Activated CD8-positive, alpha-beta memory T cell treated with anti-CD3 and anti-CD28 coated beads, Interleukin-2, amount 10 ng/mL, durations not matched to agents 7 days and 5 days (primary cell): ENCODE results near the gene MTHFD1L. TPM values are rescaled to one million over a fixed set of nuclear protein-coding genes. Genes with fewer than 3 reads are reported as not detected.

Source experiments
- ATAC-seq: fragments of 150-1000 bp; cut with Tn5 transposase; one replicate; pipeline ENCODE4 v1.10.0; 2021; ENCODE audit warnings: moderate library complexity
- CTCF ChIA-PET: fragments of 350-600 bp; sonication (Branson Sonifier 250); formaldehyde crosslinking; loops from one replicate; lab custom pipeline; 2021; ENCODE audit warnings: antibody characterized with exemption; lab: Charles Lee
- DNase-seq: peaks from one replicate; pipeline ENCODE4 v3.0.0-alpha.2; 2020
- H3K27ac Mint-ChIP-seq: one replicate; pipeline ENCODE4 v1.8.0; 2021; ENCODE audit warnings: mild to moderate bottlenecking, mixed read lengths
- H3K27me3 Mint-ChIP-seq: one replicate; pipeline ENCODE4 v1.8.0; 2021; ENCODE audit warnings: mixed read lengths
- H3K36me3 Mint-ChIP-seq: one replicate; pipeline ENCODE4 v1.8.0; 2021; ENCODE audit warnings: mild to moderate bottlenecking, mixed read lengths
- H3K4me1 Mint-ChIP-seq: one replicate; pipeline ENCODE4 v1.8.0; 2021; ENCODE audit warnings: mixed read lengths
- H3K4me3 Mint-ChIP-seq: one replicate; pipeline ENCODE4 v1.8.0; 2021; ENCODE audit warnings: mild to moderate bottlenecking, moderate library complexity, mixed read lengths
- H3K9me3 Mint-ChIP-seq: one replicate; pipeline ENCODE4 v1.8.0; 2022; ENCODE audit warnings: low read depth, mixed read lengths
- total RNA-seq, 2 experiments: library from RNA; stranded (reverse); gene quantifications; one replicate each; pipeline ENCODE4 v1.2.3, GENCODE V29; 2021

MTHFD1L gene
- total RNA-seq, 2 experiments from 2014 or later, result 54.1 to 82.8 TPM

DNA sequence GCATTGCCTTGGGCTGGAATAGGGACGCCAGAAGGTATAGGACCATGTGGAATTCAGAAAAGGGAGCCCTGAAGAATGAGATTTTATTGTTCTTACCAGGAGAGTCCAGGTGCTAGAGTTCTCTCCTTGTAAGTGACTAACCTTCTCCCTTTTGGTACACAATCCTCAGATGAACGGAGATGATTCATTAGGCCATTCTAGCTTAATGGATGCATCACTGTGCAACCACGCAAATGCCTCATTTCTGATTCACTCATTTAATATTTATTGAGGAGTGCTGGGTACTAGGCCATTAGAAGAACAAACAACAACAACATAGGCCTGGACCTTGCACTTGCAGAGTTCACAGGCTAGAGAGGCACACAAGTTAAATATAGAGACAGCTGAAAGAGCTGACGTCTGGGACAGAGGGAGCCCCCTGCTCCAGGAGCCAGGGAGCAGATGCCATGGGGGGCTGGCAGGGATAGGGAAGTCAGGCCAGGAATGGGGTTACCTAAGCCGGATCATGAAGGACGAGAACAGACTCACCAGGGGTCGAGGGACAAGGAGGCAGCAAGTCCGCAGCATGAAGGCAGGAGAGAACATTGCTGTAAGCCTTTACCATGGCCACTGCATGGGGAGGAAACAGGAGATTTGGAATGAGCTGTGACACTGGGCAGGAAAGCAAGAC is 194.7 kb downstream of the MTHFD1L start:
- peaks cover 5% of the 10 kb centered on the region for H3K36me3 Mint-ChIP-seq
- ATAC-seq, result no peak
- H3K9me3 Mint-ChIP-seq, result no peaks in the 10 kb centered on the region

DNA sequence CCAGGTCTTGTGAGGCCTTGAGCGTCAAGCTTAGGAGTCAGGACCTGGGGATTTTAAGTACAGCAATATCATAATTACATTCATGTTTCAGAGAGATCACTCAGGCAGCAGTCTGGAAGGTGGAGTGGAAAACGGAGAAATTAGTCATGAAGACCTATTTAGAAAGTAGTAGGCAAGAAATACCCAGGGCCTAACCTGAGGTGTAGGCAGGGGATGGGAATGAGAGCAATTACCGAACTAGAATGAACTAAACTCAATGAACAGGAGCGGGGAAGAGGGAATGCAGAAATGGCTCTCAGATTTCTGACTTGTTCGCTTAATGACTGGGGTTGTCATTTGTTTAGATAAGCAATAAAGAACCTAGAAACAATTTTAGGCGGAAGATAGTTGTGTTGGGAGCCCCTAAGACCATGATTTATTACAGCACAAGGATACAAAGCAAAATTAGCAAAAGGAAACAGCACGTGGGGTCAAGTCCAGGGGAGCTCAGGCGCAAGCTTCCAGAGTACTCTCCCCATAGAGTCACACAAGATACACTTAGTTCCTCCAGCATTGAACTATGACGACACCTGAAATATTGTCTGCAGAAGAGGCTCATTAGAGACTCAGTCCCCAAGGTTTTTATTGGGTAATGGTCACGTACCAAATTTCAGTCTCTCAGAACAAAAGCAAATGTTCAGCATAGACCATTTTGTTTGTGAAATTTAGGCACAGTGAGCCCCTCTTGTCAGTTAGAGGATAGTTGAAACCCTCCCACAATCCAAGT is 195.4 kb downstream of the MTHFD1L start:
- no peak for ATAC-seq
- no peak overlapping the region for H3K4me3 Mint-ChIP-seq
- H3K36me3 Mint-ChIP-seq, result peaks cover 5% of the 10 kb centered on the region
- H3K9me3 Mint-ChIP-seq, result no peaks in the 10 kb centered on the region
- H3K27me3 Mint-ChIP-seq, result no peaks in the 10 kb centered on the region
- no peak for DNase-seq
- no peak overlapping the region for H3K27ac Mint-ChIP-seq
- H3K4me1 Mint-ChIP-seq, result no peaks in the 10 kb centered on the region
- CTCF ChIA-PET, result interaction anchor here (1.0 kb wide), 1 partner anchor 311 kb away, joined by 3 read pairs; no protein-coding TSS in a partner anchor

More for the DNA sequence above, 194.7 kb downstream of the MTHFD1L start:
- no peak overlapping the region for H3K4me3 Mint-ChIP-seq
- DNase-seq, result no peak
- H3K4me1 Mint-ChIP-seq, result no peaks in the 10 kb centered on the region
- H3K27ac Mint-ChIP-seq, result no peak overlapping the region
- H3K27me3 Mint-ChIP-seq, result no peaks in the 10 kb centered on the region
- CTCF ChIA-PET, result interaction anchor here (1.0 to 1.6 kb wide), 2 partner anchors 20 to 312 kb away, joined by 3 read pairs; no protein-coding TSS in a partner anchor

DNA sequence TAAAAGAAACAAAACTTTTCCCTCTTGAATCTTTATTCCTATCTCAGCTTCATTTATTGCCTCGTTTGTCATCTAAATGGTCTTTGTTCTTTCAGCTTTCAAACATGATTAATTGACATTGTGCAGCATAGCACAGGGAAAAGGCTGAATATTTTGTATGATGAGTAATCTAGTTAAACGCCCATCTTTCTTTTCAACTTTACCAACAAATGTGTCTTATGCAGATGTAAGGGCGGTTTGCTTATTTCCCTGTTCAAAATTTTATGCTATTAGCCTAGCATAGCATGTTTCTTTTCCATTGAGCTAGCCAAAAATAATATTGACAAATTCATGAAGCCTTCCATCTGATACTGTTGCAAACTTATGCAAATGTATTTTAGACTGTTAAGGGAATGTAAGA is 197.8 kb downstream of the MTHFD1L start:
- H3K27ac Mint-ChIP-seq, result no peak overlapping the region
- CTCF ChIA-PET, result no interaction called here
- no peaks in the 10 kb centered on the region for H3K9me3 Mint-ChIP-seq
- H3K27me3 Mint-ChIP-seq, result no peaks in the 10 kb centered on the region
- DNase-seq, result no peak
- no peak for ATAC-seq
- H3K4me1 Mint-ChIP-seq, result no peaks in the 10 kb centered on the region
- H3K4me3 Mint-ChIP-seq, result no peak overlapping the region
- H3K36me3 Mint-ChIP-seq, result peaks cover 8% of the 10 kb centered on the region

DNA sequence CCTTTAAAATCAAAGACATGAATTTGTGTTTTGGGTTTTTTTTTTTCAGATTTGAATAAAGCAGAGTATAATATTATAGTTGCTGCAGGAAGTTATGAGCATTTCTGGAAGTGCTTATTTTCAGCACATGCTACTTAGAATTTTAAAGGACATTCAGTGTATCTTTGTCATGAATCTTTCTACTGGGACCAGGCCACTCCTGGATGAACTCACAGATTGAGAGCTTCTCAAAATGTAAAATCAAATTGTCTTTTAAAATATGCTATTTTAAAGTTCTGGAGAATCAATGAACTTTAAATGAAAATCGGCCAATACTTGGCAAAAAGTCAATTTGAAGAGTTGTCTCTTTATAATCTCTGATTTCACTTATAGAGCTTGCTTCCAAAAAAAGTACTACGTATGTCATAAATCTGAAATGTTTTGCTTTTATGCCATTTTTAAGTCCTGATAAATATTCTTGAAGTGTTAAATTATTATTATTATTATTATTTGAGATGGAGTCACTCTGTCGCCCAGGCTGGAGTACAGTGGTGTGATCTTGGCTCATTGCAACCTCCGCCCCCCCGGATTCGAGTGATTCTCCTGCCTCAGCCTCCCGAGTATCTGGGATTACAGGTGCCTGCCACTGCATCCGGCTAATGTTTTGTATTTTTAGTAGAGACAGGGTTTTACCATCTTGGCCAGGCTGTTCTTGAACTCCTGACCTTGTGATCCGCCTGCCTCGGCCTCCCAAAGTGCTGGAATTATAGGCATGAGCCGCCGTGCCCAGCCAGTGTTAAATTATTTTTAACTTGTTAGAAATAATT is 198.5 kb downstream of the MTHFD1L start:
- H3K36me3 Mint-ChIP-seq, result peaks cover 8% of the 10 kb centered on the region
- DNase-seq, result no peak
- H3K4me3 Mint-ChIP-seq, result no peak overlapping the region

DNA sequence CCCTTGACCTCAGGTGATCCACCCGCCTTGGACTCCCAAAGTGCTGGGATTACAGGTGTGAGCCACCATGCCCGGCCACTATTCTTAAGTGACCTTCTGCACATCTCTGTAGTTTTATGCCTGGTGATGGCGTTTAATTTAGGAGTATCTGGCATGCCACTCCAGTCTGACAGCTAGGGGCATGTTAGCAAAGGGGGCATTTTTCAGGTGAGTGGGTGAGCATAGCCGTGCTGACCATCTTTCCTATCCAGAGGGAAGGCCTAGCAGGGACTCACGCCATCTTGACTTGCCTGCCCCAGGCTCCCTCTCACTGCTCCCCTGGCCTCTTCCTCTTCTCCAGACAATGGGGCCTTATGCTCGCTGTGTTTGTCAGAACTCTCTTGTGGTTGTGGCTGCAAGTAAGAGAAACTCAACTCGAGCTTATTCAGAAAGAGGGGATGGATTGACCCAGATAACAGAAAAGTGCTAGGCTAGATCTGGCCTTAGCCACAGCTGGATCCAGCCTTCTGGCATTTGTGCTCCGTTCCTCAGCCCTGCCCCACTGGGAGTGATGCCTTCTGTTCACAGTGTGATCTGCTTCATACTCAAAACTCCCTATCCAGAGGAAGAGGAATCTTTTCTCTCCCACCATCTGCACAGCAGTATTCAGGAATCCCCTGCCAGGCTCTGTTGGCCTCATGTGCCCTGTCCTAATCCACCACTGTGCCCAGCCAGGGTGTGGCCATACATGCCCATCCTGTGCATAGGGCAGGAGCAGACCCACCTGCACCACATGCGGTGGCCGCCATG is 199.7 kb downstream of the MTHFD1L start:
- Mint-ChIP-seq H3K36me3 (peaks cover 18% of the 10 kb centered on the region), H3K27ac (no peak overlapping the region), H3K4me3 (no peak overlapping the region), H3K4me1 (no peaks in the 10 kb centered on the region), H3K9me3 (no peaks in the 10 kb centered on the region), H3K27me3 (no peaks in the 10 kb centered on the region)
- no peak for DNase-seq
- ATAC-seq, result no peak
- CTCF ChIA-PET, result interaction anchor here (0.7 kb wide), 1 partner anchor 173 kb away, joined by 4 read pairs; no protein-coding TSS in a partner anchor

More for the DNA sequence above, 198.5 kb downstream of the MTHFD1L start:
- H3K9me3 Mint-ChIP-seq, result no peaks in the 10 kb centered on the region
- H3K27ac Mint-ChIP-seq, result no peak overlapping the region
- no peak for ATAC-seq
- no peaks in the 10 kb centered on the region for H3K4me1 Mint-ChIP-seq
- no peaks in the 10 kb centered on the region for H3K27me3 Mint-ChIP-seq
- CTCF ChIA-PET, result interaction anchor here (0.7 kb wide), 1 partner anchor 172 kb away, joined by 4 read pairs; no protein-coding TSS in a partner anchor

DNA sequence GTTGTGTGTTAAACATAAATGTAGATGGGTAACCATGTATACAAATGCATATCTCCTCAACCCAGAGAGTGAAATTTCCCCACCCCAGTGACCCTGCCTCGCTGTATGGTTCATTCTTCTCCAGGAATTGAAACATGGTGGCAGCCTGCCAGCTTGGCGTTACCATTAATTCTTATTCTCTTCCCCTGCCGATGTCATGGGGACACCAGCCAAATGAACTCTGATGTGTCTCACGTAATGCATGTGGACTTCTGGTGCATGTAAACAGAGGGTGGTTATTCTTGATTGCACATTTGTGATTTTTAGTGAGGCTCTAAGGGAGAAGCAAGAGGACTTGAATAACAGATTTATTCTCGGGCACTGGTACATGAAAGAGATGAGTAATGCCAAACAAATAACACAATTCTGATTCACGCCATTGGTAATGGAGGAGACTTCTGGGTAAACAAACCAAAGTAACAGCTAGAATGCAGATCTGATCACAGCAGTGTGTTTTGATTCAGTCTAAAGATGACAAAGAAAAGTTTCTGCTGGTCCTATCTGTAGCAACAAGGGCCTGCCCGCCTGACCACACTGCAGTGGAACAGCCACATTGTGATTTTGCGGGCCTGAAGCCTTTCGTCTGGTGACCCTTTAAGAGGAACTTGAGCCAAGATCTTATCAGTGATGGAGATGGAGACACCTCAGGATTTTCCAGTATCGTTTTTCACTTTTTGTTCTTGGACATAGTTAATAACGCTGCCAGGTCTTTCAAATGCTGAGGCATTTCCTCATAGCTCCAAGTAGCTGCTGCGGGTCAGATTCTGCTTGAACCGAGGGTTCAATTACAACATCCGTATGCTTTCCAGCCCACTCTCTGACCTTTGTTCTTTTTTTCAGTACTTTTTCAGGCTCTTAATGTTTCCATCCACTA is 202.4 kb downstream of the MTHFD1L start:
- Mint-ChIP-seq H3K27ac (no peak overlapping the region), H3K27me3 (no peaks in the 10 kb centered on the region), H3K4me1 (no peaks in the 10 kb centered on the region), H3K4me3 (no peak overlapping the region), H3K9me3 (no peaks in the 10 kb centered on the region), H3K36me3 (peaks cover 25% of the 10 kb centered on the region)
- no peak for ATAC-seq
- DNase-seq, result no peak
- CTCF ChIA-PET, result no interaction called here

DNA sequence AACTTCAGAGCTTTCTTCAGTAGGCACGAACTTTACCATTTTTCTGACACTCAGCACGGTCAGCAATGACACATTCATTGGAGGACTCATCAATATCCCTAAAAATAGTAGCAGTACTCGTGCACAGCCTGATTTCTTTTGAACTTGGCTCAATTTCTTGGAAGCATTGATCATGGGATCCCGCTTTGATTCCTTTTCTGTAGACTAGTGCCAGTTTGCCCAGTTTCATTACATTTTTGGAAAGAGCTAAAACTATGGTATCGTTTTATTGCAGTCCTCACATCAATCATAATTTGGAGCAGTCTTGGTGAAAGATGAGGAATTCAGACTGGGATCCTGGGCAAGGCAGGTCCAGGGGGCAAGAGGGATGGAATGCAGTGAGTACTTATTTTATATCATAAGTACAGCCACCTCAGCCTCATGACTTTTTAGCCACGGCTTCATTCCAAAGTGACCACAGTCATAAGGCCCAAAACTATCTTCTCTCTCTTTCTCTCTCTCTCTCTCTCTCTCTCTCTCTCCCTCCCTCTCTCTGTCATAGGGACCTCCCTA is 203.3 kb downstream of the MTHFD1L start:
- no peak overlapping the region for H3K4me3 Mint-ChIP-seq
- CTCF ChIA-PET, result no interaction called here
- ATAC-seq, result no peak
- no peaks in the 10 kb centered on the region for H3K9me3 Mint-ChIP-seq
- no peak overlapping the region for H3K27ac Mint-ChIP-seq
- peaks cover 25% of the 10 kb centered on the region for H3K36me3 Mint-ChIP-seq
- H3K27me3 Mint-ChIP-seq, result no peaks in the 10 kb centered on the region
- no peak for DNase-seq
- no peaks in the 10 kb centered on the region for H3K4me1 Mint-ChIP-seq

DNA sequence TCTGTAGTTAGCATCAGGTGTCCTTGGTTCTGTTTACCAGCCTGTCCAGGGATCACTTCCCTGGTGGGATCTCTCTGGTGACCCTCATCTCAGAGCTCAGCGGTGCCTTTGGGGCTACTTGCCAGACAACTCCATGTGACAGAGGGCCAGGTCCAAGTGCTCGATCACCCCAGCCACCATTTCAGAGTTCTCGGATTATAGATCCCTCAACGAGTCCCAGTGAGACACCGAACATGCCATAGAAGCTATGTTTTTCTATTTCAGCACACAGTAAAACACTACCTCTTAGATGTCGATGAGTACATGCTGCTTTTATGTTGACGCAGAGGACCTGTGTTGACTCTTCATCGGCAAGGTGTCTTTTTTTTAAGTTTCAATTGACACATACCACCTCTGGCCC is 204.1 kb downstream of the MTHFD1L start:
- peaks cover 29% of the 10 kb centered on the region for H3K36me3 Mint-ChIP-seq
- no peak overlapping the region for H3K27ac Mint-ChIP-seq
- no peaks in the 10 kb centered on the region for H3K9me3 Mint-ChIP-seq
- DNase-seq (no peak), ATAC-seq (no peak)
- CTCF ChIA-PET, result interaction anchor here (0.8 kb wide), 1 partner anchor 27 kb away, joined by 3 read pairs; no protein-coding TSS in a partner anchor
- no peaks in the 10 kb centered on the region for H3K4me1 Mint-ChIP-seq
- H3K4me3 Mint-ChIP-seq, result no peak overlapping the region
- H3K27me3 Mint-ChIP-seq, result no peaks in the 10 kb centered on the region

DNA sequence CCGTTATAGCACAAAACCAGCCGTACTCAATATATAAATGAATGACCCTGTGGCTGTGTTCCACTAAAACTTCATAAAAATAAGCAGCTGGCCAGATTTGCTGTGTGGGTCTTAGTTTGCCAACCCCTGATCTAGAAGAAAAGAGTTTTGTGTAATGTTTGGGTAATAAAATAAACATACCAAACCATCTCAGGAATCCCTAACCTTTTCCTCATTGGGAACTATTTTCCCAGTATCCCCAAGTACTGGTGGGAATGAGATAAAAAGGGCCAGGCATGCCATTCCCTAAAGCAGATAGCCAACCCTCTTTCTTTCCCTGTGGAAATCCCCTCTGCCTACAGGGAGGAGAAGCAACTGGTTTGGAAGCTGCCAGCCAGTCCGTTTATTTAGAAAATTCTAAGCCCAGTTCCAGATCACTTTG is 205.1 kb downstream of the MTHFD1L start:
- DNase-seq (no peak), ATAC-seq (no peak)
- H3K36me3 Mint-ChIP-seq, result peaks cover 32% of the 10 kb centered on the region
- no peak overlapping the region for H3K27ac Mint-ChIP-seq
- H3K27me3 Mint-ChIP-seq, result no peaks in the 10 kb centered on the region
- CTCF ChIA-PET, result no interaction called here
- no peaks in the 10 kb centered on the region for H3K9me3 Mint-ChIP-seq
- H3K4me1 Mint-ChIP-seq, result no peaks in the 10 kb centered on the region
- H3K4me3 Mint-ChIP-seq, result no peak overlapping the region

DNA sequence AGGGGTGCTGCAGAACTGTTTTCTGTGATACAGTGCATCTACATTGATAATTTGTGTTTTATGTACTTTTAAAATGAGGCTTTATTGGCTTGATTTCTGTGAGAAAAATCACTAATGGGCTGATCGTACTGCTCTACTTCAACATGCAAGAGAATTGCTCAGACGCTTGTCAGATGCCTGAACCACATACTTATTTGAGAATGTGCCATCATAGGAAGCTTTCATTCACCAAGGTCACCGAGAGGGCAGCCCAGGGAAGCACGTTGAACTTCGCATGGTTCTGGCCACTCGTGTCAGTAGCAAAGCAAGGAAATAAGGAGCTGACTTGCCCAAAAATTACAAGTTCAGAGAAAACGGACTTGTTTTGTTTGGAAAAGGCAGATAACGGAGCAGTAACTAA is 205.8 kb downstream of the MTHFD1L start:
- H3K36me3 Mint-ChIP-seq, result peaks cover 36% of the 10 kb centered on the region
- ATAC-seq (no peak), DNase-seq (no peak)
- H3K27ac Mint-ChIP-seq, result no peak overlapping the region
- CTCF ChIA-PET, result no interaction called here
- H3K4me1 Mint-ChIP-seq, result no peaks in the 10 kb centered on the region
- H3K4me3 Mint-ChIP-seq, result no peak overlapping the region
- no peaks in the 10 kb centered on the region for H3K27me3 Mint-ChIP-seq
- H3K9me3 Mint-ChIP-seq, result no peaks in the 10 kb centered on the region

DNA sequence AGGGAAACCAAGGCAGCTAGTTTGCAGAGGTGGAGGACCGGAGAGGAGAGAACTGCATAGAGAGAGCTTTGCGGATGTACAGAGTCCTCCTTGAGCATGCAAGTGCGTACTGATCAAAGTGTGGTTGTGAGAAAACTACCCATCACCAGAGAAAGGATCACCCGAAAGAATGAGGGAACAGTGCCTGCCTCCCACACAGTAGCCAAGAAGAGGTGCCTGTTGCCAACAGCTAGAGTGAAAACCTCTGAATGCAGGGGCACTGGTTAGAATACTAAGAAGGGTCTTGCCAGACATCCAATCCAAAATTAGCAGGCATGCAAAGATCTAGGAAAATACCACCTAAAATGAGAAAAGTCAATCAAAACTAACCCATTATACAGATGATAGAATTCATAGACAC is 207.6 kb downstream of the MTHFD1L start:
- DNase-seq (no peak), ATAC-seq (no peak)
- Mint-ChIP-seq H3K4me3 (no peak overlapping the region), H3K27me3 (no peaks in the 10 kb centered on the region), H3K27ac (no peak overlapping the region), H3K36me3 (peaks cover 37% of the 10 kb centered on the region), H3K4me1 (no peaks in the 10 kb centered on the region), H3K9me3 (no peaks in the 10 kb centered on the region)
- CTCF ChIA-PET, result no interaction called here

DNA sequence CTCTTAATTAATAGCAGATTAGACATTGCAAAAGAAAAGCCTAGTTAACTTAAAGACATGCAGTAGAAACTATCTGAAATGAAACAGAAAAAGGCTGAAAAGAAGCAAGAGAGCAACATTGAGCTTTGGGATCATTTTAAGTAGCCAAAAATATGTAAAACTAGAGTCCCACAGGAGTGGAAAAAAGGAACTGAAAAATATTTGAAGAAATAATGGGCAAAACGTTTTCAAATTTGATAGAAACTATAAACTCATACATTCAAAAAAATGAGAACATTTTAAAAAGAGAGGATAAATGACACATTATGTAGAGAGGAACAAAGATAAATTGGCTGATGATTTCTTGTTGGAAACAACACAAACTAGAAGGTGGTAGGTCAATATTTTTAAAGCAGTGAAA is 208.2 kb downstream of the MTHFD1L start:
- CTCF ChIA-PET, result no interaction called here
- DNase-seq (no peak), ATAC-seq (no peak)
- H3K9me3 Mint-ChIP-seq, result no peaks in the 10 kb centered on the region
- H3K27ac Mint-ChIP-seq, result no peak overlapping the region
- peaks cover 37% of the 10 kb centered on the region for H3K36me3 Mint-ChIP-seq
- H3K27me3 Mint-ChIP-seq, result no peaks in the 10 kb centered on the region
- no peaks in the 10 kb centered on the region for H3K4me1 Mint-ChIP-seq
- H3K4me3 Mint-ChIP-seq, result no peak overlapping the region
